Activated CD4-positive, alpha-beta T cell treated with anti-CD3 and anti-CD28 coated beads, Interleukin-10, Interleukin-2, amounts not matched to agents 100 ng/mL and 50 ng/mL, durations not matched to agents 16 hours and 8 hours (primary cell): ENCODE measurements around the gene SEC22A.

Experiments
- DNase-seq: peaks from one replicate; pipeline ENCODE4 v3.0.0-alpha.2; 2020

The SEC22A gene

GRCh38 chr3:123271466-123272159 lies 69.9 kb downstream of the SEC22A start:
- DNase-seq, result no peak

- DNase-seq, result no peak
These were observed 70.8 kb downstream of the SEC22A start for GRCh38 chr3:123272547-123272946.

- no peak for DNase-seq
These were observed 73.9 kb downstream of the SEC22A start for GRCh38 chr3:123275691-123276090.

- DNase-seq, result no peak
These were observed 74.7 kb downstream of the SEC22A start for GRCh38 chr3:123276346-123277006.

GRCh38 chr3:123277106-123277505 lies 75.4 kb downstream of the SEC22A start:
- no peak for DNase-seq

- DNase-seq, result no peak
These were observed 76.7 kb downstream of the SEC22A start for GRCh38 chr3:123278446-123278845.

- no peak for DNase-seq
These were observed 77.4 kb downstream of the SEC22A start for GRCh38 chr3:123279121-123279520.

- no peak for DNase-seq
These were observed 79.7 kb downstream of the SEC22A start for GRCh38 chr3:123281406-123281805.

GRCh38 chr3:123281929-123282328 lies 80.2 kb downstream of the SEC22A start:
- DNase-seq, result no peak

GRCh38 chr3:123282461-123282860 lies 80.7 kb downstream of the SEC22A start:
- no peak for DNase-seq

- no peak for DNase-seq
These were observed 81.3 kb downstream of the SEC22A start for GRCh38 chr3:123283074-123283473.

GRCh38 chr3:123283657-123284398 lies 82.1 kb downstream of the SEC22A start:
- no peak for DNase-seq

GRCh38 chr3:123284399-123285010 lies 82.8 kb downstream of the SEC22A start:
- no peak for DNase-seq

- no peak for DNase-seq
These were observed 83.3 kb downstream of the SEC22A start for GRCh38 chr3:123285066-123285465.

GRCh38 chr3:123285479-123285878 lies 83.7 kb downstream of the SEC22A start:
- DNase-seq, result no peak

- no peak for DNase-seq
These were observed 84.2 kb downstream of the SEC22A start for GRCh38 chr3:123285931-123286307.

GRCh38 chr3:123286308-123287023 lies 84.7 kb downstream of the SEC22A start:
- DNase-seq, result peak; percentile 58

GRCh38 chr3:123287051-123287961 lies 85.6 kb downstream of the SEC22A start:
- DNase-seq, result no peak

- no peak for DNase-seq
These were observed 86.2 kb downstream of the SEC22A start for GRCh38 chr3:123287962-123288302.

GRCh38 chr3:123289391-123290106 lies 87.8 kb downstream of the SEC22A start:
- DNase-seq, result no peak
